GM19455 (cell line): ENCODE results near the gene KRT14.
"Not testable (repeated sequence)": the region's sequence is repeated elsewhere in the genome, so short reads cannot be mapped to it uniquely, and the experiment has no call there.

Experiments used
- ATAC-seq: cut with Tn5 transposase; IDR thresholded peaks from one replicate; pipeline ENCODE4 v1.9.1; 2021; ENCODE audit not compliant: unreplicated experiment

Gene KRT14

GRCh38 chr17:41610061-41610517, 23.4 kb upstream of the KRT14 start:
- ATAC-seq, result not testable (repeated sequence)

DNA sequence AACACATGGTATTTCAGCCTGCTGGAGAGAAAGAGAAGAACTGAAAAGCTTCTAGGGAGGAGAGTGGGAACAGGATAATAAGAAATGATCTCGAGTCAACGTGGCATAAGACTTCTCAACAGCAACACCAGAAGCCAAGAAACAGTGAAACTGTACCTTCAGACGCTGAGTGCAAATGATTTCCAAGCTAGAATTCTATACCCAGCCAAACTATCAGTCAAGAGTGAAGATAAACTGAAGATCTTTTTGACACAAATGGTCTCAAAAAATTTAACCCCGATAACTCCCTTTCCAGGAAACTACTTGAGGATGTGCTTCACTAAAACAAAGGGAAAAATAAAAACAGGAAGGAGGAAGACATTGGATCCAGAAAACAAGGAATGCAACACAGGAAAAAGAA, 20.2 kb upstream of the KRT14 start:
- ATAC-seq, result not testable (repeated sequence)

GRCh38 chr17:41602524-41602923, 15.8 kb upstream of the KRT14 start:
- ATAC-seq, result no peak

GRCh38 chr17:41600318-41600717, 13.6 kb upstream of the KRT14 start:
- ATAC-seq, result no peak

GRCh38 chr17:41599680-41600079, 13.0 kb upstream of the KRT14 start:
- no peak for ATAC-seq

DNA sequence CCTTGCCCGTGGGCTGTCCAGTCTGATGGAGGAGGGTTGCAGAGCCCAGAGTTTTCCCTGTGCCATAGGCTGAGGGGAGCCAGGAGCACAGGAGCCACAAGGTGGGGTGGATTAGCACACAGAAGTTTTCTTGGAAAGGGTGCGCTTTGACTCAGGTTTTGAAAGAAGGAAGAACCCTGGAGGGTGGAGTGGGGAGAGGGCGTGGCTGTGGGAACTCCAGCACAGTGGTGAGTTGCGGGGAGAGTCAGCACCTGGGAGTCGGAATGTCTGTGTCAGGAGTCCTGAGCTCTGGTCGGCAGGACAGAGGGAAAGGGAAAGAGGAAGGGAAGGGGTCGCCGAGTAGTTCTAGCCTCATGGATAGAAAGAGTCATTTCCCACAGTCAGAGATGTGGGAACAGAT, 8.9 kb upstream of the KRT14 start:
- ATAC-seq, result no peak

- no peak for ATAC-seq
These were observed 7.7 kb upstream of the KRT14 start for GRCh38 chr17:41594363-41594915.

GRCh38 chr17:41593306-41593981, 6.7 kb upstream of the KRT14 start:
- ATAC-seq, result no peak

DNA sequence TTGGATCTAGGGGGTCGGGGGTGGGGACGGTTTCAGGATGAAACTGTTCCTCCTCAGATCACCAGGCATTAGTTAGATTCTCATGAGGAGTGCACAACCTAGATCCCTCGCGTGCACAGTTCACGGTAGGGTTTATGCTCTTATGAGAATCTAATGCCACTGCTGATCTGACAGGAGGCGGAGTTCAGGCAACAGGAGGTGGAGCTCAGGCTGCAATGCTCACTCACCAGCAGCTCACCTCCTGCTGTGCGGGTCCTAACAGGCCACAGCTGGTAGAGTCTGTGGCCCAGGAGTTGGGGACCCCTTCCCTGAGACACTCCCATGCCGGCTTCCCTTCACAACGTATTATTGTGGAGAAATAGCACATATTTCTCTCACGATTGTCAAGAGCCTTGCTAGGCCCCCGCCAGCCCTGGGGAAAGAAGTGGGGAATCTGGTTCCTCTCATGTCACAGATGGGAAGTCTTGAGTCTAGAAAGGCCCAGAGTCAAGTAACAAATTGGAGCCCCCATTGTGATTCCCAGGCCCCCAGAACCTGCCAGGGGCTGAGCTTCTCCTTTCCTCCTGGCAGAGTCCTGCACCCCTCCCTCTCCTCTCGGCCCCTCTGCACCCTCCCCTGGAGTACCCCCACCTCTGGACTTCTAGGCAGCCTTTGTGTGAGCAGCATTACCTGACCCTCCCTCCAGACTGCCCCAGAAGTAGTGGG, 6.1 kb upstream of the KRT14 start:
- no peak for ATAC-seq

- ATAC-seq, result no peak
These were observed 2.6 kb upstream of the KRT14 start for GRCh38 chr17:41589301-41589700.

DNA sequence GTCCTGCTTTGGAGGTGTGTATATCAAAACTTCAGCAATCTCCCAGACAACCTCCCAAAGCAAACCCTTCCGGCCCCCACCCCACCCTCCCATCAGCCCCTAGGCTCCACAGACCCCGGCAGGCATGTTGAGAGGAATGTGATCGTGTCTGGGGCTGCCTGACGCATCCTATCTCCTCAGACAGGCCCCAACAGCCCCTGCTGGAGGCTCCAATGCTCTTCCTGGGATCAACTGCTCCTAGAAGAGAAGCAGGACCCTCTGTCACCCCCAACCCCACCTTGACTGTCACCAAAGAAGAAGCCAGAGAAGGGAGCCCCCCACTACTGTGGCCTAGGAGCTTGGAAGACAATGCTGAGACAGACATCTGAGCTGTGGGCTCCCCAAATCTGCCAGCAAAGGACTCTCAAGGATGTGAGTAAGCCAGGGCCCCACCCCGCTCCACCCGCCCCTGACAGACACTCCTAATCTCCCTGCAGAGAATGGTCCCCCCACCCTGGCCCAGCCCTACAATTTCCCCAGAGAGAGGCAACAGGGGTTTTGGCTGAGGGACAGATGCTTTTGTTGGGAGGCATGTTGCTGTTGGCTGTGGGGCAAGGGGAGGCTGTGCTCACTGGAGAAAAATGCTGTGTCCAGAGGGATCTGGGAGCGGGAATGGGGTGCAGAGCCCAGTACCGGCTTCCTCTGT, 1.6 kb upstream of the KRT14 start:
- no peak for ATAC-seq

GRCh38 chr17:41585301-41586056, 1.2 kb downstream of the KRT14 start:
- no peak for ATAC-seq

DNA sequence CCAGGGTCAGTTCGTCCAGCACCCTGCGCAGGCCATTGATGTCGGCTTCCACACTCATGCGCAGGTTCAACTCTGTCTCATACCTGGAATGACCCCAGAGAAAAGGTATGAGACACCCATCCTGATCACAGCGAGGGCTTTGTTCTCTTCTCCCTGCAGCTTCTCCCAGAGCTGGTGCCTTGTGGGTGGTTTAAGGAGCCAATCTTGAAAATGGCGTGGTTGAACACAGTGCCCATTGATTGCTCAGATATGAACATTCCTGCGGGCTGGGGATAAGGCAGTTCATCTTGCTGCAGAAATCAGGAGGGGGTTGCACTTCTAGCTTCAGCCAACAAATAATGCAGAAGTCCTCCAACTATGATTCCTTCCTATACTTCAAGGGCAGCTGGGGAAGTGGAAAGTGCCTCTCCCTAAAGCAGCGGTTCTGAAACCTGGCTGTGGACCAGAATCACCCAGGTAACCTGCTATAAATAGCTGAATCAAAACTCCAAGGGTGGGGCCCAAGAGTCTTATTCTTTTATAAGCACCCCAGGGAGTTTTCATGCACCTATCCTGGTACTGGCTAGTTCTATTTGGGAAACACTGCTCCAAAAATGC, 2.3 kb downstream of the KRT14 start:
- not testable (repeated sequence) for ATAC-seq

GRCh38 chr17:41583137-41584127, 3.3 kb downstream of the KRT14 start:
- ATAC-seq, result no peak

DNA sequence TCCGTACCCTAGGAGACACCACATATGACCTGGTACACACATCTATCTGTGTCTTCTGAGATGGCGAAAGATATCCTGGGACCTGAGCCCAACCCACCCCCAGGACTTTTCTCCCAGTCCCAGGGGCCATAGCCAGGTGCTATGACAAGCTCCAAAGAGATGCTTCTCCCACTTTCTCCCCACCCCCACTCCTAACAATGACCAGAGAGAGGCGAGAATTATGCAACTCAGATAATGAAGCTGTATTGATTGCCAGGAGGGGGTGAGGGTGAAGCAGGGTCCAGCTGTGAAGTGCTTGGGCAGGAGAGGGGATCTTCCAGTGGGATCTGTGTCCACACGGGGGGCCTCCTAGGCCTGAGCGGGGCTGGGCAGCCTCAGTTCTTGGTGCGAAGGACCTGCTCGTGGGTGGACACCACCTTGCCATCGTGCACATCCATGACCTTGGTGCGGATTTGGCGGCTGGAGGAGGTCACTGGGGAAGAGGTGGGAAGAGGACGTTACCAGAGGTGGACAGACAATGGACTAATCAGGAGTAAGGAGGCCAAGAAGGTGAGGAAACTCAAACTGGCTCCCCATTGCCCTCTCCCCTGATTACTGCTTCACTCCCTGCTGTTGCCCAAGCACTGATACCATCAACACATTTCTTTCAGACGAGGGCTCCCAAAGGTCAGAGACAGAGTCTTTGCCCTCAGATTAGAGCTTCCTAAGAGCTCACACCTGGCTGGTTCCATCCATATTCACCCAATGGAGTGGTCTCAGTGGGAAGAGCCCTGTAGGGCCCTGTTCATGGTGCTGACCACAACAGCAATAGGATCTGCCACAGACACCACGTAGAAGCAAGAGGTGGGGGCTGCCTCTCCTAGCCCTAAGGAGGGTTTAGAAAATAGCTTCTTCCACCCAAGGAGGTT, 4.4 kb downstream of the KRT14 start:
- ATAC-seq, result not testable (repeated sequence)

DNA sequence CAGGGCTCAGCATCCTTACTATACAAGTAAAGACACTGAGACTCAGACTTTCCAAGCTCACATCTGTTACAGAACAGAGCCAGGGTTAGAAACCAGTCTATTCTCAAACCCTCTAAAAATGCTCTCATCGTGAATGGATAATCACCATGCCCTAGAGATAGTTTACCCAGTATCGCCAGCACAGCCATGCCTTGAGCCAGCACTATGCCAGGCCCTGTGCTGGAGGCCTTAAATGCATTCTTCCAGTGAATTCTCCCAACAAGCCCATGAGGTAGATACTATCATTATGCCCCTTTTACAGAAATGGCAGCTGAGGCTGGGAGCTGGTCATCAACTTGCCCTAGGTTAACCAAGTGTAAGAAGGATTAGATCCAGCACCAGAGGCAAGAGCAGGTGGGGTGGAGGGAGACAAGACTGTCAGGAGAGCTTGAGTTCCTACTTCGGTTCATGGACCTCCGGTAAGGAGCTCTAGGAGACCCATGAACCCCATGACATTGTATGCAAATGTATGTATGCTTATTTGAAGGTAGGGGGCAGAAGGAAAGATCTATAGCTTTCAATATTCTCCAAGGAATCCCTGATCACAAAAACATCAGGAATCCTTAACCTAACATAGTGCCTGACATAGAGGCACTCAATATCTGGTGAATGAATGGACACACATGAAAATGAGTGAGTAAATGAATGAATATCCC, 5.2 kb downstream of the KRT14 start:
- no peak for ATAC-seq

DNA sequence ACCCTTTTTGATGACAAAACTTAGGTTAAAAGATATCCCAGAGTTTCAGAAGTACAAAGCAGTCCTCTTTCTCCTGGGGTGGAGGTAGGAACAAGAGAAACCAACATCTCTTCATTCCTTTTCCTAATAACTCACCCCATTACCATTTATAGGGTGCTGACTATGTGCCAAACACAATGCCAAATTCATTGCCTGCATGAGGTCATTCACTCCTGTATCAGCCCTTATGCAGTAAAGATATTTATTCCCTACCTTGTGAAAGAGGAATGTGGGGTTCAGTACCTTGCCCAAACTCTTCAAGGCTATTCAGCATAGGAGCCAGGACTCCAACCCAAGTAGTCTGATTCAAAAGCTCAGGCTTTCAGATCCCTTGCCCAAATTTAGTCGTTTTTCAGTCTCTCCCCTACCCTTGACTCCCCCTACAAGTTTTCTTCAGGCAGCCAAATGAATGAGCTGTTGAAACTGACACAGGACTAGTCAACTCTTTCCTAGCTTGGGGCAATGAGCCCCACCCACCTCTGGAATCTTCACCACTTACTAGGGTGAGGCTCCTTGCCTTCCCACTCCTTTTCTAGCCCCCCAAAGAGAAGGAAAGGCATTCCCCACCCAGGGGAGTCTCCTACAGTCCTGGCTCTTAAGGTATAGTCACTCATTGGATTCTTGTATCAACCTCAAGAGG, 5.9 kb downstream of the KRT14 start:
- no peak for ATAC-seq
